GM21825 (cell line): ENCODE results near the gene PUS10.
A peak's percentile ranks its signal among the peaks of the same experiment; 100 is the strongest.

ENCODE experiments used
- ATAC-seq: cut with Tn5 transposase; IDR thresholded peaks from one replicate; pipeline ENCODE4 v1.9.1; 2021; ENCODE audit warnings: mild to moderate bottlenecking, moderate library complexity; ENCODE audit not compliant: unreplicated experiment

Gene PUS10

GRCh38 chr2:60972889-60973656, 45.0 kb downstream of the PUS10 start:
- ATAC-seq, result no peak

- peak; percentile 58 for ATAC-seq
Observed at GRCh38 chr2:60966507-60967405, 51.3 kb downstream of the PUS10 start.

GRCh38 chr2:60965499-60965785, 52.6 kb downstream of the PUS10 start:
- no peak for ATAC-seq

- ATAC-seq, result no peak
Observed at GRCh38 chr2:60964651-60965498, 53.2 kb downstream of the PUS10 start.

GRCh38 chr2:60963190-60963589, 54.9 kb downstream of the PUS10 start:
- no peak for ATAC-seq

GRCh38 chr2:60962528-60962927, 55.5 kb downstream of the PUS10 start:
- ATAC-seq, result no peak

GRCh38 chr2:60961457-60961856, 56.6 kb downstream of the PUS10 start:
- ATAC-seq, result no peak

- no peak for ATAC-seq
Observed at GRCh38 chr2:60960706-60961105, 57.3 kb downstream of the PUS10 start.

GRCh38 chr2:60959501-60959900, 58.6 kb downstream of the PUS10 start:
- ATAC-seq, result no peak

- ATAC-seq, result no peak
Observed at GRCh38 chr2:60958800-60959199, 59.3 kb downstream of the PUS10 start.

GRCh38 chr2:60958361-60958760, 59.7 kb downstream of the PUS10 start:
- no peak for ATAC-seq

- ATAC-seq, result no peak
Observed at GRCh38 chr2:60957643-60958042, 60.4 kb downstream of the PUS10 start.

GRCh38 chr2:60957224-60957623, 60.8 kb downstream of the PUS10 start:
- no peak for ATAC-seq

- ATAC-seq, result no peak
Observed at GRCh38 chr2:60954139-60954538, 63.9 kb downstream of the PUS10 start.

- ATAC-seq, result no peak
Observed at GRCh38 chr2:60948926-60949579, 69.0 kb downstream of the PUS10 start.

- no peak for ATAC-seq
Observed at GRCh38 chr2:60948161-60948560, 69.9 kb downstream of the PUS10 start.

- no peak for ATAC-seq
Observed at GRCh38 chr2:60947056-60947455, 71.0 kb downstream of the PUS10 start.

- ATAC-seq, result no peak
Observed at GRCh38 chr2:60945341-60945740, 72.7 kb downstream of the PUS10 start.

- no peak for ATAC-seq
Observed at GRCh38 chr2:60939622-60940021, 78.4 kb downstream of the PUS10 start.

- ATAC-seq, result no peak
Observed at GRCh38 chr2:60938301-60938700, 79.8 kb downstream of the PUS10 start.

GRCh38 chr2:60936757-60937156, 81.3 kb downstream of the PUS10 start:
- ATAC-seq, result no peak
